ENCODE data around the gene PPP1R27.

PPP1R27 gene

DNA sequence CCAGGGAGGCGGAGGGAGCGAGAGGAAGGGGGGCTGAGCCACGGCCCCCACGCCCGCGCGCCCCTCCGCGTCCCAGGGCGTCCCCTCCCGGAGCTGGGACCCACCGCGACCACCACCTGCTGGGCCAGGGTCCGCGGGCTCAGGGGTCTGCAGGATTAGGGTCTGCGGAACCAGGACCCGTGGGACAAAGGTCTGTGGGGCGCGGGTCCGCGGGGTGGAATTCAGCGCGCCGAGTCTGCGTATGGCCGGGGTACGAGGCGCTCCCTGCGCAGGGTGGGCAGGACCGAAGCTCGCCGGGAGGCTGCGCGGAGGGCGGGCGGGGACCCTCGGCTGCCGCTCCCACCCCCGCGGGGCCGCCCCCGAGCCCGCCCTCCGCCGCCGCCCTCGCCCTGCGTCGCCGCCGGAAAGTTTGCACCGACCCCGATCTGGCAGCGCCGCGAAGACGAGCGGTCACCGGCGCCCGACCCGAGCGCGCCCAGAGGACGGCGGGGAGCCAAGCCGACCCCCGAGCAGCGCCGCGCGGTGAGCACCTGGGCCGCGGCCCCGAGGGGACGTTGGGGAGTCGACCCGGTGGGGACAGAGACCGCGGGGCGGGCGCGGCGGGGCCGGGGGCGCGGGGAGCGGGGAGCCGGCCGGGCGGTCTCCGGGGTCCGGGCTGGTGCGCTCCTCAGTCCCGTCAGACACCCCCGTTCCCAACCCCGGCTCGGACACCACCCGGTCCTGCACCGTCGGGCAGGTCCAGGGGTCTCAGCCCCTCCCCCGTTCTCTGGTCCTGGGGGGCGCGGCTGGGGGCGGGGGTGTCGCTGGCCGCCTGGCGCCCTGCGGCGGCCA, 30.9 kb downstream of the PPP1R27 start, which contains the start of gene GCGR:
Gene GCGR, plus strand, starts transcription at position 423 of the 831 bp plus-strand sequence. CDS start 4,869 bp downstream, outside the sequence.
- DNase-seq = no peak

DNA sequence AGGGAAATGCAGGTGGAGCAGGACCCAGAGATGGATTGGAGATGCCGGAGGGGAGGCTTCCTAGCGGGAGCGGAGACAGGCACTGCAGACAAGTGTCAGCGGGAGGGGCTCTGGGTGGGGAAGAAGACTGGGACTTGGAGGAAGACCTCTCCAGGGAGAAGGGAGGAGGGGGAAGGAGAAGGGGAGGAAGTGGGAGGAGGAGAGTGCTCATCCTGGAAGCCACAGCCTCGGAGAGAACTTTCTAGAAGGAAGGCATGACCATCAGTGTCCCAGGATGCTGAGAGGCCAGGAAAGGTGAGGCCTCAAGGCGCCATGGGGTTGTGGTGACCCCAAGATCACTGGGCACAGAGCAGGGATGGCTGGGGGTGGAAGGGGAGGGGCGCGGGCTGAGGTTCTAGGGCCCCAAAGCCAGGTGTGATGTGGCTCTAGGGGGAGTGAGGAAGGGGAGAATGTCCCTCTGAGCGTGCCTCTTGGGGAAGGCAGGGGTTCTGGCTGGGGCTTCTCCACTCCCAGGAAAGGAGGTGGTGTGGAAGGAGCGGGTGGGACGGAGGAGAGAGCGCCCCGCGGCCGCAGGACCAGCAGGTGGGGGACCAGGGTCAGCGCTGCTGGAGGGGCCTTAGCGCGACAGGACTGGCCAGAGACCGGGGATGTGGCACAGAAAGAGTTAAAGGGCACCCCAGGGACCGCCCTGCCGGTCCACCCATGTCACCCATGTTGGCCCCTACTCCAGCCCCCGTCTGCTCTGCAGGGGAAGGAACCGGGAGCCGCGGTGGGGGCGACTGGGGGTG, 31.8 kb downstream of the PPP1R27 start:
- DNase-seq = no peak

DNA sequence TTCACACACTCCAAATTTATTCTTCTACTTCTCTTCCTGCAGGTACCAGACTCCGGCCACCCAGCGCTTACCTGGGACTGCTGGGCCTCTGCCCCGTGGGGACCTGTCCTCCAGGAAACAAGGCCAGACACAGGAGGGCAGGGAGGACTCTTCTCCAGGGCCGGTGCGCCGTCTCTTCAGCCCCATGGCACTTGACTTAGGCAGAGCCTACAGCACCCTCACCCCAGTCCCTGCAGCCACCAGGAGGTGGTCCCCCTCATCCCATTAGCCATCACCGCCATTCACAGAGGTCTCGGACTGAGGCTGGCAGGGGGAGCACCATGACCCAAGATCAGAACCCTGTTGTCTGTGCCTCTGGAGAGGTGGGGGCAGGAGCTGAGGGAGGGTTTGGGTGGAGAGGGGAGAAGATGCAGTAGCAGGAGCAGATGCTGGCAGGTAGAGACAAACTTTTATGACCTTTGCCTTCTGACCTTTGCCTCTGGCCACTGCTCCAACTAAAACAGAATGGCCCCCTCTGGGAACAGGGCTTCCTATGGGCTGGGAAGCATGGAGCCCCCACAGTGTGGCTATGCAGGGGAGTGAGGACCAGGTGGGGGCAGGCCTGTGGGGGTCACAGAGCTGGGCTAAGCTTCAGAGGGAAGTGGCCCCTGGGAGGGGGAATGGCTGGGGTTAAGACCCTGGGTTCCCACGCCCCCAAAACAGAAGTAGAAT, 32.6 kb downstream of the PPP1R27 start:
- DNase-seq = no peak

DNA sequence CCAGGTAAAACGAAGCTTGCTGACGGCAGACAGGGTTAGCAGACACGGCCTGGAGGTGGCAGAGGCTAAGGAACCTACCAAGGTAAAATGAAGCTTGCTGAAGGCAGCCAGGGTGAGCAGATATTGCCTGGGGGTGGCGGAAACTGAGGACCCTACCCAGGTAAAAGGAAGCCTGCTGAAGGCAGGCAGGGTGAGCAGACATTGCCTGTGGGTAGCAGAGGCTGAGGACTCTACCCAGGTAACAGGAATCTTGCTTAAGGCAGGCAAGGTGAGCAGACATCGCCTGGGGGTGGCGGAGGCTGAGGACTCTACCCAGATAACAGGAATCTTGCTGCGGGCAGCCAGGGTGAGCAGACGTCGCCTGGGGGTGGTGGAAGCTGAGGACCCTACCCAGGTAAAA, 33.5 kb downstream of the PPP1R27 start:
- DNase-seq = no peak

DNA sequence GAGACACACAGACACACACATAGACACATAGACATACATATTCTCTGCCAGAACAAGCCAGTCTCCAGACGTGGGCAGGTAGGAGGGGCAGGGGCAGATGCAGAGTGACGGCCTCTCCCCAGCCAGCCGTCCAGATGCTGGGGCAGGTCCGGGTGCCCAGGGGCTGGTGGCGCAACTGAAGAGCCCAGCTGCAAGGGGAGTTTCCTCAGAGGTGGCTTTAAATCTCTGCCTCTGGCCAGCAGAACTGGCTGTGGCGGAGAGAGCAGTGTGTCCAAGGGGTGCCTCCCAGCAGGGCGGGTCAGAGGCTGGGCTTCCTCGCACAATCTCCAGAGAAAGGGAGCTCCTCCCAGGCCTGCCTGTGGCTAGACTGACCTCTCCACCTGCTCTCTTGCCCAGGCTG, 40.3 kb downstream of the PPP1R27 start:
- no peak for DNase-seq

DNA sequence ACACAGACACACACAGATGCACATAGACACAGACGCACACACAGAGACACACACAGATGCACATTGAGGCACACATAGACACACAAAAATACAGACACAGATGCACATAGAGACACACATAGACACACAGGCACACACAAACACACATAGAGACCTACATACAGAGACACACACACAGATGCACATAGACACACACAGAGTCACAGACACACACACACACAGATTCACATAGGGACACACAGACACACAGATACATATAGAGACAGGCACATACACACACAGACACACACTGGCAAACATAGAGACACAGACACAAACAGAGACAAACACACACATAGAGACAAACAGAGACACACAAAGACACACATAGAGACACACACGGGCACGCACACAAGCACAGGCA, 40.8 kb downstream of the PPP1R27 start:
- no peak for DNase-seq

DNA sequence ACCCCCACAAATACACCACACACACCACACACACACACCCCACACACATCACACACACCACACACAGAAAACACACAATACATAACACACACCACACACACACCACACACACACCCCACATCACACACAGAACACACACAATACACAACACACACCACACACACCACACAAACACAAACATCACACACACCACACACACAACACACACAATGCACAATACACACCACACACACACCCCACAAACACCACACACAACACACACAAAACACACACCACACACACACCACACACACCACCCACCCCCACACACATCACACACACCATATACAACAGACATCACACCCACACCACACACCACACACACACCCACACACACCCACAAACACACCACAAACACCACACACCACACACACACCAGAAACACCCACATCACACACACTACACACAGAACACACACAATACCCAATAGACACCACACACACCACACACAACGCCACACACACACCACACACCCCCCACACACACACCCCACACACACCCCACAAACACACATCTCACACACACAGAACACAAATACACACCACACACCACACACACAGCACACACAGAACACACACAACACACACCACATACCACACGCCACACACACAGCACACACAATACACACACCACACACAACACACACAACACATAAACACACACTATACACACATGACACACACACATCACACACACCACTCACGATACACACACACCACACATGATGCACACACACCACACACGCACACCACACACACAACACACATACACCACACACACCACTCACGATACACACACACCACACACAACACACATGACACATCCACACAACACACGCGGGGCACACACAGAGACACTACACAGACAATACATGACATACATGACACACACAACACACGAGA, 41.9 kb downstream of the PPP1R27 start:
- no peak for DNase-seq

All from NCI-H2029 treated with DMSO at 0.1 percent for 48 hours (cell line).